ENCODE measurements around the gene FIGLA.

FIGLA gene, protein sequence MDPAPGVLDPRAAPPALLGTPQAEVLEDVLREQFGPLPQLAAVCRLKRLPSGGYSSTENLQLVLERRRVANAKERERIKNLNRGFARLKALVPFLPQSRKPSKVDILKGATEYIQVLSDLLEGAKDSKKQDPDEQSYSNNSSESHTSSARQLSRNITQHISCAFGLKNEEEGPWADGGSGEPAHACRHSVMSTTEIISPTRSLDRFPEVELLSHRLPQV

DNA sequence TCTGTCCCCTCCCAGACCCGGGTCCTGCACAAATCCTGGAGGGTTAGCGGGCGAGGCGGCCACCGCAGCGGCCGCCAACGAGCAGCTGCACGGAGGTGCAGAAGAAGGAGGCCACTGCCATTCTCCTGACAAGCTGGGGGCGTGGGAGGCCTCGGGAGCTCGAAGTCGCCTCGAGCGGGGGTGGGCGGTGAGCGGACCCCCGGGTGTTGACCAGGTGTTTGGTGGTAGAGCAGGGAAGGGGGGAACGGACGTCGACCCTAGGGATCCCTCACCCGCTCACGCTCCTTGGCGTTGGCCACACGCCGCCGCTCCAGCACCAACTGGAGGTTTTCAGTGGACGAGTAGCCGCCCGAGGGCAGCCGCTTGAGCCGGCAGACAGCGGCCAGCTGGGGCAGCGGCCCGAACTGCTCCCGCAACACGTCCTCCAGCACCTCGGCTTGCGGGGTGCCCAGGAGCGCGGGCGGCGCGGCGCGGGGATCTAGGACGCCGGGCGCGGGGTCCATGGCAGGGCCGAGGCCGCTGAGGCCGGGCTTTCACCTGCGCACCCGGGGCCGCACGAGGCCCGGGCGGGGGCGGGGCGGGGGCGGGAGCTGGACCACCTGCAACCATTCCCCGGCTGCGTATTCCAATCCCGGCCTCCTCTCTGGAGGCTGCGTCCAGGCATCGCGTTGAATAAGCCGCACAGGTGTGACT lies at the start of gene FIGLA:
FIGLA (minus strand) TSS at position 508 of the 693 bp plus-strand sequence; CDS start at position 503, 5 bp downstream.
- no peak for DNase-seq (ENCODE audit: low read depth in 2 of 2)

GRCh38 chr2:70837980-70838925 lies 47.8 kb upstream of the FIGLA start:
- DNase-seq (ENCODE audit: low read depth in 2 of 2) = no peak

DNA sequence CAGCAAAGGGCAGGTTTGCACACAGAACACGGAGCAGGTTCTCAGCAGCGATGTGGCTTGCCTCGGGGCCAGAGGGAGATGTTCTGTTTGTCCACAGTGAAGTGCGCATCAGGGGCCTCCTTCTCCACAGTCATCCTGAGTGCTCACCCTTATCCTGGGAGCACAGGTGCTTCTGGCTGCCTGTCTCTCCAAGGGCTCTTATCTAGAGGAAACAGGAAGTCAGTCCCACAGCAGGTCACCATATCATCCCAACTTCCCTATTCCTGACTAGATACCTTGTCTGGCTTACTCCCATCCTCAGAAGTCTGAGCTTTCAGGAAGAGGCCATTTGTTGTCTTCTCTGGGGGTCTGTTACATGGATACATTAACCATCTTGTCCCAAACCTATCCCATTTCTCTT lies 45.2 kb upstream of the FIGLA start, which contains the start of gene CD207:
CD207 (minus strand) TSS at position 174 of the 400 bp plus-strand sequence; CDS start at position 134, 40 bp downstream.
- DNase-seq (ENCODE audit: low read depth in 2 of 2) = no peak

GRCh38 chr2:70834881-70835280 lies 44.4 kb upstream of the FIGLA start:
- DNase-seq (ENCODE audit: low read depth in 2 of 2) = no peak

DNA sequence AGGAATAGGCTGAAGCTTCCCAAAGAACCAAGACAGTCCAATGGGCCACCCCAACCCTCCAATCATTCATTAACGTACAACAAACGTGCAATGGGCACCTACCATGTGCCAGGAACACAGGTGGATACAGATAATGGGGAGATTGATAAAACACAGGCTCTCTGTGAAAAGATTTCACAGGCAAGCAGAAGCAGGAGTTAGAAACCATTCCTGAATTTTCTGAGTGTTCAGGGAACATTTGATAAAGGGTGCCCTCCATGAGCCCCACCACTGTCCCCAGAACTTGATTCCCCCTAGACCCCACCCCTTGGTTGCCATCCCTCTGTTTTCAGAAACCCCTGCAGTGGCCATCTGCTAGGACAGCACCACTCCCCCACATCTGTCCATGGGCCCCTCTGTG lies 43.7 kb upstream of the FIGLA start:
- DNase-seq (ENCODE audit: low read depth in 2 of 2) = no peak

DNA sequence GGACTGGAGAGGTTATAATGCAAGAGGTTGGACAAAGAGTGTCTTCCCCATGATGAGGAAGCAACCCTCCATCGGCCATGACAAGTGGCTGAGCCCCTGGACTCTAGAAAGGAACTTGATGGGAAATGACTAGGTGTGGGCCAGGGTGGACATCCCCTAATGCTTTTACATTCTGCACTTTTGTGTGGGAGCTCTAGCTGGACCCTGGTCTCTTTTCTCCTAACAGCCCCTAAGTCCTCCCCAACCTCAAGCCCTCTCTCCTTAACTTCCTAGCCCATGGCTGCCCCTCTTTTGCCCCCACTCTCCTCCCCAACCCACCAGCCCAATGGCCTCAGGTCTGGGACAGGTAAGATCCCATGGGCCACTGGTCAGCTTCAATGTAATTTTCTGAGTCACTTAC lies 42.8 kb upstream of the FIGLA start:
- no peak for DNase-seq (ENCODE audit: low read depth in 2 of 2)

- DNase-seq (ENCODE audit: low read depth in 2 of 2) = no peak
Observed at GRCh38 chr2:70832386-70832785, 41.9 kb upstream of the FIGLA start.

GRCh38 chr2:70831861-70832260 lies 41.4 kb upstream of the FIGLA start:
- no peak for DNase-seq (ENCODE audit: low read depth in 2 of 2)

GRCh38 chr2:70830366-70830765 lies 39.9 kb upstream of the FIGLA start:
- DNase-seq (ENCODE audit: low read depth in 2 of 2) = no peak

DNA sequence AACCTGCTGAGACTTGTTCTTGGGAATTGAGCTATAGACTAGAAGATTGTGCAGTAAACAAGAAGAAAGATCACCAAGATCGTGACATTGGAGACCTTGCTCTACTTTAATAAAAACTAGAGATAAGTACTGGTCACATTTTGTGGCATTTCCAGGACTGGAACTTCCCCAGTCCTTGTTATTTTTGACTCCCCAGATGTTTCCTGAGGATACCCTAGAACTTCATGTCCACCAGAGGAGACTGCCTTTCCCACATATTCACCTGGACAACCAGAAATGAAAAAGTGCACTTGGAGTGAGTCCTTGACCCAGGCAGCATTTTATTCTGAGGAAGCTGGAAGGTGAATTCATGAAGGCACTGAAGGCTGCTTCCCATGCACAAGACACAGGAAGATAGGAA lies 39.5 kb upstream of the FIGLA start:
- DNase-seq (ENCODE audit: low read depth in 2 of 2) = no peak

GRCh38 chr2:70828914-70829824 lies 38.7 kb upstream of the FIGLA start:
- no peak for DNase-seq (ENCODE audit: low read depth in 2 of 2)

DNA sequence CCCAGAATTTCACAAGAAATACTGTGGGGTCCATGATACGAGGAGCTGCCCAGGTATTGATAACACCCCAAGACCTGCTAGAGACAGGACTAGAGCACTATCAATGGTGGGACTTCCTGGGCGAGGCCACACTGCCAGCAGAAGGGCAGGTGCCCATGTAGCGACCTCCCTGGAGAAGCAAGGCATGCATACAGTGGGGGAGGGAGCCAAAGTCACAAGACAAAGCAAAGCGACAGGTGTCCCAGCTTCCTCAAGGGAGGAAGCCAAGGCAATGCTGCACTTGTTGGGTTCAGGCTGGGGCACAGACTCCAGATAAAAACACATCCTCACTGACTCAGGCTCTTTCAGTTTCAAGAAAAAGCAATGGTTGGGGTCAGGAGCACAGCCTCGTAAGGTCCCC lies 37.7 kb upstream of the FIGLA start:
- DNase-seq (ENCODE audit: low read depth in 2 of 2) = no peak

DNA sequence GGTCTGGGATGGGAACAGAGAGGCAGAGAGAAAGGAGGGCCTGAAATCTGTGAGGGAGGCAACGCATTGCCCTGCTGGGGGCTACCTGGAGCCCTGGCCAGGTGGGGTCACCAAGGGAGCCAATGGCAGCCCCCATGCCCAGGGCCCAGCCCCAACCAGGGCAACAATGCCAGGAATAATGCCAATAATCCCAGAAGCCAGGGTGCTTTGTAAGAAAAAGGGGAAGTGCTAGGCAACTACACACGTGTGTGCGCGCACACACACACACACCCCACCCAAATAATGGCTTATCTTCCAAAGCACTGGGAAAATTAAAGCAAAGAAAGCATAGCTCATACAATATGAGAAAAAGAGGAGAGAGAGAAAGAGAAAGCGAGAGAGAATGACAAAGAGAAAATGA lies 36.9 kb upstream of the FIGLA start:
- no peak for DNase-seq (ENCODE audit: low read depth in 2 of 2)

- no peak for DNase-seq (ENCODE audit: low read depth in 2 of 2)
Observed at GRCh38 chr2:70826696-70827350, 36.4 kb upstream of the FIGLA start.

DNA sequence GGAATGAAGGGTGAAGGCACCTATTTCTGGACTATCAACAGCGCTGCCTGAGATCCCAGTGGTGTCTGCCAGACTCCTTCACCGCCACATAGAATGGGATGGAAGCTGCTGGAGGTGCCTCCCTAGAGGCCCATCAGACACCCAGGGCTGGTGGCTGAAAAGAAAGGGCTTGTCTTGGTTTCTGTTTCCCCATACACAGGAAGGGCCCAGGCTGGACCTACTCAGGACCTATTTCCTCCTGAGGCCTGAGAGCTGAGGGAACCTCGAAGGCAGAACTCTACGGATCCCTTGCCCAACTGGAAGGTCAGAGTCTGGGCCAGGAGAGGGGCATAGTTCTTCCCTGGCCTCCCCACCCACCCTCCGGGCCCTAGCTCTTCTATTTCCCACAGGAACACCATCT lies 32.8 kb upstream of the FIGLA start:
- no peak for DNase-seq (ENCODE audit: low read depth in 2 of 2)

DNA sequence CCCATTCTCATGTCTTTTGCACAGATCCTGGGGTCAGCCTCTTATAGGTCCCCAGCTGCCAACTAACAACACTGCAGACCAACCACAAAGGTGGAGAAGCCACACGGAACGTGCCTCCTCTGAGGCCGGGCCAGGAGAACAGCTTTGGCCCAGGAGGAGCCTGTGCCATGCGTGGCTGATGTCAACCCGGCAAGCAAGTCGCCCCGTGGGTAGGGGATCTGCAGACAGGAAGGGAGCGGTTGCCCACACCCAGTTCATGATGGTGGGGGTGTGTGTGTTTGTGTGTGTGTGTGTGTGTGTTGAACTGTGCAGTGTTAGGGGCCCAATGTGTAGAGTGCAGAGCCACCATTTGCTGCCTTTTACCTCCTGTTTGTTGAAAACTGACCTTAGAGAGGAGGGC lies 32.4 kb upstream of the FIGLA start:
- DNase-seq (ENCODE audit: low read depth in 2 of 2) = no peak

GRCh38 chr2:70820499-70820898 lies 30.1 kb upstream of the FIGLA start, which contains the start of gene CLEC4F:
TSS of gene CLEC4F (minus strand) at chr2:70820599. CDS start at chr2:70820523, 76 bp downstream.
- DNase-seq (ENCODE audit: low read depth in 2 of 2) = no peak

GRCh38 chr2:70817284-70817954 lies 27.0 kb upstream of the FIGLA start:
- no peak for DNase-seq (ENCODE audit: low read depth in 2 of 2)

DNA sequence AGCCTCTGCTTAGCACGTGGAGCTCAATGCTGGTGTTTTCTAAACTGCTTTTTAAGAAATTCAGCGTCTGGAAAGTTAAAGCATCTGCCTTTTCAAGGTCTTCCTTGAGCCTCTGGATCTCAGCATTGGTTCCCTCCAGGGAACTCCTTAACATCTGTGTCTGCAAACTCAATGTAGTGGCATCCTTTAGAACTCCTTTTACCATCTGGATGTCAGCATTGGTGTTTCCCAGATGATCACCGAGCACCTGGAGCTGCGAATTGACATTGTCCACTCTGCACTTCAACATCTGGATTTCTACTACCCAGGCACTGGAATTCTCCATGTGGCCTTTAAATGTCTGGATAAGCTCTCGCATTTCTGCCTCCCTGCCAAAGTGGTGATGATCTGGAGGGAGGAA lies 26.3 kb upstream of the FIGLA start:
- DNase-seq (ENCODE audit: low read depth in 2 of 2) = no peak

Data from stimulated activated CD4-positive, alpha-beta T cell treated with anti-CD3 and anti-CD28 coated beads, Interleukin-12 subunit alpha, Interleukin-12 subunit beta, amount 100 ng/mL, for 24 hours (primary cell).